Adrenal gland (tissue), 12 donors: ENCODE results near the gene XIRP1. TPM values are rescaled to one million over a fixed set of nuclear protein-coding genes. Genes with fewer than 3 reads are reported as not detected.

Source experiments
- DNase-seq, 7 donors: peaks; one replicate each; pipeline ENCODE4 v3.0.0-alpha.2; 2019 to 2020
- H3K27ac ChIP-seq, 5 donors: fragments of 200-600 bp; sonication (generic) in 4 of 5; 1 replicate in 3 of 5; 2 replicates in 2 of 5; pipeline versions ENCODE4 v1.5.1 to v1.8.0; 2016 to 2020; ENCODE audit warnings: mild to moderate bottlenecking in 1 of 5
- H3K27me3 ChIP-seq: fragments of 200-600 bp; 2 replicates; pipeline ENCODE4 v1.8.0; 2021
- H3K36me3 ChIP-seq, 2 donors: fragments of 200-600 bp; replicated peaks in 1 of 2; 1 replicate in 1 of 2; 2 replicates in 1 of 2; pipeline versions ENCODE4 v1.5.1 to v1.8.0; 2018 to 2022
- H3K4me1 ChIP-seq, 2 donors: fragments of 200-600 bp; replicated peaks in 1 of 2; 1 replicate in 1 of 2; 2 replicates in 1 of 2; pipeline versions ENCODE4 v1.5.1 to v1.8.0; 2018 to 2021
- H3K4me3 ChIP-seq, 4 donors: fragments of 200-600 bp; sonication (generic) in 3 of 4; one replicate each; pipeline ENCODE4 v1.5.1; 2016 to 2018
- H3K9me3 ChIP-seq, 3 donors: fragments of 200-600 bp; sonication (generic) in 1 of 3; replicated peaks in 1 of 3; 1 replicate in 2 of 3; 2 replicates in 1 of 3; pipeline versions ENCODE4 v1.5.1 to v1.8.0; 2016 to 2021
- POLR2A ChIP-seq, 2 donors: fragments of 450-650 bp; IDR thresholded peaks; one replicate each; pipeline ENCODE4 v1.6.1; 2017; ENCODE audit warnings: antibody characterized with exemption in 2 of 2, mild to moderate bottlenecking in 2 of 2, moderate library complexity in 1 of 2
- WGBS, 4 donors: extraction: QIAGEN DNeasy Blood & Tissue Kit in 2 of 4; methylation state at CpG; one replicate each; pipeline versions ENCODE4 v1.1.5 to v1.1.7; 2013 to 2017; 5-methylcytosine and 5-hydroxymethylcytosine counted together
- intact Hi-C, 2 donors: fragments of 100-400 bp; cut with DNase I; formaldehyde crosslinking; loops; one replicate each; pipeline versions ENCODE4 v1.14.1 to v1.15.0; 2022 to 2023
- polyA plus RNA-seq, 3 donors: library from polyadenylated mRNA; stranded (reverse); fragments of 200-250 nt in 2 of 3; fragments of 350-450 nt in 1 of 3; fragmentation: Illumina TruSeq in 1 of 3; extraction: RNeasy Lipid Tissue Mini Kit (QIAGEN cat#74804) in 1 of 3; gene quantifications; one replicate each; pipeline ENCODE4 v1.2.3, GENCODE V29; 2013 to 2014
- total RNA-seq, 9 donors: library from RNA; depleted of rRNA in 4 of 9; stranded (reverse); fragments of >200 nt in 4 of 9; fragments of 120-200 nt in 1 of 9; fragmentation: NEBNext Ultra II Directional in 1 of 9; extraction: Animal tissue kit (Norgen Biotek cat#: 25700) in 1 of 9; gene quantifications; one replicate each; pipeline versions ENCODE4 v1.1.0 to v1.2.4, GENCODE V29; 2013 to 2023
- TF ChIP-seq, protein P1 (sequence below), 6 experiments: fragments of 450-650 bp in 4 of 6; fragments of 200-600 bp in 2 of 6; sonication (generic) in 1 of 6; IDR thresholded peaks; 1 replicate in 5 of 6; 2 replicates in 1 of 6; pipeline versions ENCODE4 v1.5.1 to v1.8.0; 2016 to 2021; ENCODE audit warnings: antibody characterized with exemption in 6 of 6, mild to moderate bottlenecking in 2 of 6, moderate library complexity in 1 of 6
- donor health status: healthy with polysubstance abuse.
- donor health status: Bipolar disorder and iron deficiency.
- donor health status: DM: yes; HTN: yes; CAD: no.
- donor health status: DM: no; HTN: no; CAD: no.
- donor health status: DM: no; HTN: no; CAD: no.
- donor health status: DM: yes; HTN: yes; CAD: no.

XIRP1 gene
- total and polyA plus RNA-seq, 12 donors, result under 0.01 to 0.48 (median 0.21) TPM; not detected in 6

GRCh38 chr3:39146611-39147591, 45.5 kb downstream of the XIRP1 start:
- no peaks in the 10 kb centered on the region for H3K9me3 ChIP-seq
- H3K4me3 ChIP-seq, result peak overlapping the region in 1 of 4 donors; percentile 17
- 6 to 19% (median 15%) methylated on average over 12 to 15 of the region's 15 CpGs for WGBS, 4 donors
- DNase-seq, result peak; percentile 86 to 95 (median 94)
- peaks cover 66 to 79% of the 10 kb centered on the region in 2 donors for H3K4me1 ChIP-seq
- H3K36me3 ChIP-seq, result peaks cover 0 to 46% of the 10 kb centered on the region in 2 donors
- H3K27ac ChIP-seq, result peak overlapping the region; percentile 10 to 100 (median 80)
- TF ChIP-seq, protein P1, sequence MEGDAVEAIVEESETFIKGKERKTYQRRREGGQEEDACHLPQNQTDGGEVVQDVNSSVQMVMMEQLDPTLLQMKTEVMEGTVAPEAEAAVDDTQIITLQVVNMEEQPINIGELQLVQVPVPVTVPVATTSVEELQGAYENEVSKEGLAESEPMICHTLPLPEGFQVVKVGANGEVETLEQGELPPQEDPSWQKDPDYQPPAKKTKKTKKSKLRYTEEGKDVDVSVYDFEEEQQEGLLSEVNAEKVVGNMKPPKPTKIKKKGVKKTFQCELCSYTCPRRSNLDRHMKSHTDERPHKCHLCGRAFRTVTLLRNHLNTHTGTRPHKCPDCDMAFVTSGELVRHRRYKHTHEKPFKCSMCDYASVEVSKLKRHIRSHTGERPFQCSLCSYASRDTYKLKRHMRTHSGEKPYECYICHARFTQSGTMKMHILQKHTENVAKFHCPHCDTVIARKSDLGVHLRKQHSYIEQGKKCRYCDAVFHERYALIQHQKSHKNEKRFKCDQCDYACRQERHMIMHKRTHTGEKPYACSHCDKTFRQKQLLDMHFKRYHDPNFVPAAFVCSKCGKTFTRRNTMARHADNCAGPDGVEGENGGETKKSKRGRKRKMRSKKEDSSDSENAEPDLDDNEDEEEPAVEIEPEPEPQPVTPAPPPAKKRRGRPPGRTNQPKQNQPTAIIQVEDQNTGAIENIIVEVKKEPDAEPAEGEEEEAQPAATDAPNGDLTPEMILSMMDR (IDR thresholded peaks at IDR 0.05), result peak in 1 of 6 experiments; percentile 3
- TF ChIP-seq POLR2A (IDR thresholded peaks at IDR 0.05), result peak; percentile 41 to 73
- intact Hi-C loops, result loop anchor here in 1 of 2 donors (5.0 kb wide), 1 partner anchor 35 kb away; no protein-coding TSS in a partner anchor
- H3K27me3 ChIP-seq, result no peaks in the 10 kb centered on the region

DNA sequence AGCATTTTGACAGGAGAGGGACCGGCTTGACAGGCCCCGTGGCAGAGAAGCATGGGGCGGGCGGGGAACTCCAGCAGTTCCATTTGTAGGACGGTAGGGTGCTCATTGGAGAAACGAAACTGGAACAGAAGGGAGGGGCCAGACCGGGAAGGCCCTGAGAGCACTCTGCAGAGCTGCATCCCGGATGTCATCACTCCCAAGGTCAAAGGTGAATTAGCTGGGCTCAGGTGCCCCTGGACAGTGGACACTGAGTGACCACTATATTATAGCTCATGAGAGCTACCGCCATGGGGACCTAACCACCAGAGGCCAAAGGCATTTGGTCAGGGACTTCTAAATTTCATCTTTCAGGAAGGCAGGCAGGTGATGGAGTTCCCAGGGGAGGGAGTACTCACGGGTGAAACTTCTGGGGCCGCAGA, 46.3 kb downstream of the XIRP1 start:
- peaks cover 66 to 80% of the 10 kb centered on the region in 2 donors for H3K4me1 ChIP-seq
- H3K27me3 ChIP-seq, result no peaks in the 10 kb centered on the region
- no peak for TF ChIP-seq POLR2A (IDR thresholded peaks at IDR 0.05)
- TF ChIP-seq, protein P1 (IDR thresholded peaks at IDR 0.05), result peak in 5 of 6 experiments; percentile 20 to 55 (median 54)
- H3K9me3 ChIP-seq, result no peaks in the 10 kb centered on the region
- peaks cover 0 to 46% of the 10 kb centered on the region in 2 donors for H3K36me3 ChIP-seq
- peak overlapping the region in 4 of 5 donors; percentile 70 to 100 (median 84) for H3K27ac ChIP-seq
- intact Hi-C loops, result loop anchor here in 1 of 2 donors (5.0 kb wide), 1 partner anchor 36 kb away; no protein-coding TSS in a partner anchor
- DNase-seq, result peak; percentile 49 to 89 (median 76)
- 23 to 46% (median 32%) methylated on average over 9 to 11 of the region's 11 CpGs for WGBS, 4 donors
- H3K4me3 ChIP-seq, result no peak overlapping the region

GRCh38 chr3:39144748-39145380, 47.5 kb downstream of the XIRP1 start:
- Histone ChIP-seq H3K4me1 (peaks cover 63 to 75% of the 10 kb centered on the region in 2 donors), H3K4me3 (no peak overlapping the region), H3K27ac (peak overlapping the region in 2 of 5 donors; percentile 7 to 100), H3K9me3 (no peaks in the 10 kb centered on the region), H3K36me3 (peaks cover 0 to 46% of the 10 kb centered on the region in 2 donors), H3K27me3 (no peaks in the 10 kb centered on the region)
- TF ChIP-seq, protein P1 (IDR thresholded peaks at IDR 0.05), result no peak
- no peak for TF ChIP-seq POLR2A (IDR thresholded peaks at IDR 0.05)
- WGBS, 4 donors, result 88 to 95% (median 94%) methylated on average over 20 to 23 of the region's 23 CpGs
- intact Hi-C loops, result loop anchor here in 1 of 2 donors (5.0 kb wide), 1 partner anchor 37 kb away; no protein-coding TSS in a partner anchor
- DNase-seq, result peak in 1 of 7 donors; percentile 54
